Left hindlimb (tissue), 1 donor: ENCODE results near the gene CYP19A1.
A peak's percentile ranks its signal among the peaks of the same experiment; 100 is the strongest.
"Not testable (repeated sequence)": the region's sequence is repeated elsewhere in the genome, so short reads cannot be mapped to it uniquely, and the experiment has no call there.

Experiments
- DNase-seq: peaks from one replicate; pipeline ENCODE4 v3.0.0-alpha.2; 2018

CYP19A1 gene

DNA sequence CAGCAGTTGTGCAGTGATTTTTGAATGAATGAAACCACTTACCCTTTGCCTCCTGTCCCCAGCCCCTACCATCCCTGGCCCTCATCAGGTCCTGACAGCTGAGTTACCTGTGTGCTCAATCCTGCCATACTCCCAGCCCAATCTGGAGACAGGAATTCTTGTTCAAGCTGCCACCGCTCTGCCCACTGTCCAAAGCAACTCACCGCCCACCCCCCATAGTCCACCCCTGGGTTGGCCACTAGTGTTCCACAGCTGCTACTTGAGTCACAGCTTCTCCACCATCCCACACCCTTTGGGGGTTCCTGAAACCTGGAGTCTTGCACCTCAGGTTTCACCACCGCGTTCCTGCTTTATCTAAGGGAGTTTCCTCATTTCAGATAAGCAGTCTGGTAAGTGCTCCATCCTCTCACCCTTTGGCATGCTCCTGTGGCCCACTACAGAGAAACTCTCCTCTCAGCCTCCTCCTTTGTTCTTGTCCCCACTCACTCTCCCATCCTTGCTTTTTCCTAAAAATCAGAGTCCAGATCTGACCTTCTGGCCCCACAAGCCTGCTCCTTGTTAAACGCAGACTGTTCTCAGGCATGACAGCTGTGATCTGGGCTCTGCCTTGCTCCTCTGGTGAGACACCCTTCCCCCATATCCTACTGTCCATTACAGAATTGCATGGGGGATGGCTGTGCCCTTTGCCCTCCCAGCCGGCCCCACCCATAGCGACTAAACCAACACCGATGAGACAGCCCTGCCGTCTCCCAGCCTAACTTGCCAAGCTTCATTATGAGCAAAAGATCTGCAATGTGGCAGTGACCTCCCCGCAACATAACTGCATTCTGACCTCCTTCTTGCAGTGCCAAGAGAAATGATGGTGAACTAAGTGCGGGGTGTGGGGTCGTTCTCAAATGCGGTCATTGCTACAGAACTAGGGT lies 50.0 kb downstream of the CYP19A1 start:
- no peak for DNase-seq

GRCh38 chr15:51286816-51287215 lies 51.6 kb downstream of the CYP19A1 start:
- no peak for DNase-seq

GRCh38 chr15:51285399-51285798 lies 53.0 kb downstream of the CYP19A1 start:
- DNase-seq = no peak

DNA sequence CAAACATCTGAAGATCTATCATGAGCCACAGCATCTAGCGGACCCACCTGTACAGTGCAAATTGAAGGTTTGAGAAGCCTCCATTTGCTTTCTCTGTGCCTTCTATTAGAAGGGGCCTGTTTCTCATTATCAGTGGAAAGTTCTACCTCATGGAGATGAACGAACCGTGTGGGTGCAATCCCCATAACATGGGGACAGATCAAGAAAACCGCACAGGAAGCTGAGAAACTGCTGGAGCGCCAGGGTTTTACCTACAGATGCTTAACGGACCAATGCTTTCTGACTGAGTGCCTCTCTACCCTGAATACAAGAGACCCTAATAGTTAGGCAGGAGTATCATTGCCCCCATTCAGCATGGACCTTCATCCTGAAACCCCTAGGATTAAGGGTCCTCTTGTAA lies 53.5 kb downstream of the CYP19A1 start:
- no peak for DNase-seq

- no peak for DNase-seq
Observed at GRCh38 chr15:51283026-51283425, 55.4 kb downstream of the CYP19A1 start.

DNA sequence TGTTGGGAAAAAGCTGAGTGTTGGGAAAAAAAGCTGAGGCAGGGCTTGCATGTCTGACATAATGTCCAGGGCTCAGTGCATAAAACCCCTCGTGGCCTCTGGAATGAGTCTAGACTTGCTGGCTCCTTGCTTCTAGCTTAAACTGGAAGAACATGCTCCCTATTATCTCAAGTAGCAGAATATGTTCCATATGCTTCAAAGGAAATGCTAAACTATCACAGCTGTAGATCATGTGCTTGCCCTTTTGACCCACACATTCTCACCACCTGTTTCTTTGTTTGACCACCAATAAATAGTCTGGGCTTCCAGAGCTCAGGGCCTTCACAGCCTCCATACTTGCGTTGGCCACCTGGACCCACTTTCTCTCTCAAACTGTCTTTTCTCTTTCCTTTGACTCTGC lies 56.2 kb downstream of the CYP19A1 start:
- DNase-seq = not testable (repeated sequence)

- no peak for DNase-seq
Observed at GRCh38 chr15:51281368-51281967, 56.9 kb downstream of the CYP19A1 start.

GRCh38 chr15:51280838-51281237 lies 57.6 kb downstream of the CYP19A1 start:
- no peak for DNase-seq

DNA sequence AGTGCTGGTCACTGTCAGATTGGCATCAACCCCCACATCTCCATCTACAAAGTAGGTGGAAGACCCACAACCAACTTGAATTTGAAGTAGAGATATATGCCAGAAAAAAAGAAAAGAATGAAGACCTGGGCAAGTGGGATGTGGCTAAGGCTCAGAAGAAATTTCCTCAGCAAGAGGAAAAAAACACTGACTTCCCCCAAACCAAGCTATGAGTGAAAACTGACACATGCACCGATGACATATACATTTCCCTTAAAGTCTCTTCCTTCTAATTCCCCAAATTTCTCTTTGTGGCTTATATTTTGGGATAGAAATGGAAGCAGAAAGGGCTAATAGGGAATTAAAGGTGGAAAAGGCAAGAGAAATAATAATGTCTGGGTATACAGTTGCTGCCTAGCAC lies 59.0 kb downstream of the CYP19A1 start:
- DNase-seq = no peak

DNA sequence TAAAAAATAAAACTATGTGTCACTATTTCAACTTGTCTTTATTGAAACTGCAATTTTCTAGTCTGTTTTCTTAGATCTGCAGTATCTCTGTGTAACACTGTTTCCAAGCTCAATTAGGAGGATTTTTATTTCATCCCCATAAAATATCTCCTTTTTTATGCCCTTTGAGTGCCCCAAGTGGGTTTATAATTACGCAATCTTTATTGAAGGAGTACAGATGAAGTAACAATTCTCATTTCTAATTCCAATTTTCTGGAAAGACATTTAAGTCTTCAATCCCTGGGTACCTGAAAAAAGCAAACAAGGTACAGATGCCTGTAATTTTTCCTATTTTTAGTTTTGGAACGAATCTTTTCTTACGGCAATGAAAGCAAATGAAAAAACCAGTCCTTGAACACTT lies 61.3 kb downstream of the CYP19A1 start:
- DNase-seq = no peak

DNA sequence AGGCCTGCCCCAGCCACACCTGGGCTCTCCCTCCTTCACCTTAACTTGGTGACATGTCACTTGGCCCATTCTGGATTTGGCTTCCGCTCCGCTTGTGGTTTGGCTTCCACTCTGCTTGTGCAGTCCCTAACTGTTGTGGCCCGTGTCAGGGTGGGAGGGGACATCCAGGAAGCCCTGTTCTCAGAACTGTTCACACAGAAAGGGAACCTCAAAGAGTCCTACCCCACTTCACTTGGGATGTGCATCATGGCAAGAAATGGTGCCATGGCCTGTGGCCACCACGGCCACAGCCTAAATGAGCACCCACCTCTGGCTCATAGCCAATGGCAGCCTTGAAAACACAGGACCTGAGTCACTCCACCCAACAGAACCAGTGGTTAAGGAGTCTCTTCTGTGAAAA lies 63.4 kb downstream of the CYP19A1 start:
- no peak for DNase-seq

DNA sequence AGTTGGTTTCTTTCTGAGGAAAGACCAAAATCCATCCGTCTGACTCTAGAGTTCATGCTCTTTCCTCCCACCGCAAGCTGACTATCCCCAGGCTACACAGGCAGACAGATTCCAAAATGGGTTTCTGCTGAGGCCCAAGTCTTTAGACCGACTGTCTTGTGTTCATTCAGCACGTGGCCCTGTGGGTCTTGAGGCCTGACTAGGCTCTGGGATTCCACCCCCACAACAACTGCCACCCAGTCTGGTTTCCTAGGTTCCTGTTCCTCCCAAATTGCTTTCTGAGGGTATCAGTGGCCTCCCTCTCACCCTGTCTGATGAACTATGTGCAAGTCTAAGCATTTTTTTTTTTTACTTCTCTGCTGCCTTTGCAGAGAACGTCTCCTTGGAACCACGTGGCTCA lies 67.7 kb downstream of the CYP19A1 start:
- no peak for DNase-seq

DNA sequence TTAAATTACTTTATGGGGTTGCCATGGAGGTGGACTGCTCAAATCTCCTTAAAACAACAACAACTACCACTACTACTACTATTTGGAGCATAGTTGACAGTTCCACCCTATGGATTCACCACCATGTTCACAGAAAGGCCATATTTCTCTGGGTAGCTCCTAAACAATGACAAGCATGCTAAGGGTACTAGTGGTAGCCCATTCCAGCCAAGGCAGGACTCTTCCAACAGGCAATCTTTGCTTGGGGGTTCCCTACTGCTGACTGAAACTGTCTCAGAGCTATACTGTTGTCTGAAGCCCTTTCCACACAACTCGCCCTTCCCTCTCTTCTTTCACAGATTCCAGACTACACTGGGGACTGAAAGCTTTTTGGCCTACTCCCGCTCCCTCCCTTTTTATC lies 68.9 kb downstream of the CYP19A1 start:
- no peak for DNase-seq

GRCh38 chr15:51267703-51268083 lies 70.7 kb downstream of the CYP19A1 start:
- DNase-seq = no peak

GRCh38 chr15:51267051-51267702 lies 71.2 kb downstream of the CYP19A1 start:
- peak; percentile 48 for DNase-seq

DNA sequence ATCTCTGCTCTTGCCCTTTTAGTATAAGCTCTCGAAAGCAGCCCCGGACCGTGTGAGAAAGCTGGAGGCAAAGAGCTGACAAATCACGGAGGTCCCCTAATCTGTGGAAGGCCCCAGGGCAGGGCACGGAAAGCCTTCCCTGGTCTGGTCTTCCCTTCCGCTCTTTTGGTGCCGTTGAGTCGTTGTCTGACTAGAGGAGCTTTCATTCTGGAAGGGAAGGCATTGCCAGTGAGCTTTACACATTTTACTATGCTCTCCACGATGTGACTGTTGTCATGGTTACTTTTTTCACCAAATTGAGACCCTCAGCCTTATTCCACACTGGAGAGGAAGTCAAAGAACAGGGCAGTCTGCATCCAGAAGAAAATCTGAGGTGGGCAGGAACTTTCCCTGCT lies 71.7 kb downstream of the CYP19A1 start:
- no peak for DNase-seq

GRCh38 chr15:51265037-51265555 lies 73.3 kb downstream of the CYP19A1 start:
- DNase-seq = no peak

GRCh38 chr15:51263726-51264125 lies 74.7 kb downstream of the CYP19A1 start:
- no peak for DNase-seq

GRCh38 chr15:51263116-51263515 lies 75.3 kb downstream of the CYP19A1 start:
- no peak for DNase-seq

DNA sequence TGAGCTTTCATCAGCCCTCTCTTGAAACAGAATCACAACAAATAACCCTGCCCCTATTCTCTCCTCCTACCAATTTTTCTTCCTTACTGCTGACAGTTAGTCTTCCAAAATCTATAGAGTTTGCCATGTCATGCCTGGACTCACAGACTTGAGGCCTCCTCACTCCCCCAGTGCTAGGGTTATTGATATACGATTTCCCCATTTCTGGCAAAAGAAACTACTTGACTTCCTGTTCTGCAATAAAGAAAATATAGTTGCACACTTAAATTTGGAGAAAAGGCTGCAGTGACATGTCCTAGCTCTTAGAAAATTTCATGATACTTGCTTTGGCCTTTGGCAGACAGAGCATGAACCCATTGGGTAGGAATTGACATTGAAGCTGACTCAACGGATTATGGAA lies 75.9 kb downstream of the CYP19A1 start:
- DNase-seq = no peak

- DNase-seq = not testable (repeated sequence)
Observed at GRCh38 chr15:51261113-51261512, 77.3 kb downstream of the CYP19A1 start.

GRCh38 chr15:51260202-51260601 lies 78.2 kb downstream of the CYP19A1 start:
- DNase-seq = no peak

- DNase-seq = no peak
Observed at GRCh38 chr15:51255533-51255932, 82.9 kb downstream of the CYP19A1 start.

GRCh38 chr15:51253366-51253765 lies 85.0 kb downstream of the CYP19A1 start:
- DNase-seq = no peak
